Erythroblast (primary cell): ENCODE data around the gene CRNN.

Source experiments
- GATA1 ChIP-seq: IDR thresholded peaks from 2 replicates; pipeline ENCODE4 v1.6.1; 2011; ENCODE audit warnings: low read depth, mild to moderate bottlenecking, control low read depth, low read length, moderate library complexity
- POLR2A ChIP-seq: IDR thresholded peaks from 2 replicates; pipeline ENCODE4 v1.6.1; 2011; ENCODE audit warnings: mild to moderate bottlenecking, low read length

DNA sequence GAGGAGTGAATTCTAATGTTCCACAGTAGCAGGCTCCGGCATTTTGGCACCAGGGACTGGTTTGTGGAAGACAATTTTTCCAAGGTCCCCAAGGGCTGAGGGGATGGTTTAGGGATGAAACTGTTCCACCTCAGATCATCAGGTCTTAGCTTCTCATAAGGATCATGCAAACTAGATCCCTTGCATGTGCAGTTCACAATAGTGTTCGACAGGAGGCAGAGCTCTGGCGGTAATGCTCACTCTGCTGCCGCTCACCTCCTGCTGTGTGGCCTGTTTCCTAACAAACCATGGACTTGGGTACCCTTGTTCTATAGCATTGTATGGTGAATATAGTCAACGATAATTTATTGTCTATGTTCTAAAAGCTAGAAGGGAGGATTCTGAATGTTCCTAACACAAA, 16.6 kb downstream of the CRNN start:
- TF ChIP-seq POLR2A (no peak), GATA1 (no peak)
